Fibroblast of villous mesenchyme (primary cell): ENCODE data around the gene TSPAN11. TPM values are rescaled to one million over a fixed set of nuclear protein-coding genes. Genes with fewer than 3 reads are reported as not detected.
A peak's percentile ranks its signal among the peaks of the same experiment; 100 is the strongest.

Experiments used
- DNase-seq: peaks from one replicate; pipeline ENCODE4 v3.0.0-alpha.2; 2010; ENCODE audit warnings: low read depth
- H3K4me3 ChIP-seq: 2 replicates; pipeline ENCODE4 v1.5.1; 2011; ENCODE audit warnings: low read depth, mild to moderate bottlenecking, low read length
- CTCF ChIP-seq: IDR thresholded peaks from 2 replicates; pipeline ENCODE4 v1.5.1; 2012; ENCODE audit warnings: low read depth, mild to moderate bottlenecking, low read length; ENCODE audit not compliant: insufficient read depth
- total RNA-seq: library from RNA; depleted of rRNA; stranded (reverse); fragments of >200 nt; gene quantifications from 2 replicates; pipeline ENCODE4 v1.2.3, GENCODE V29; 2012

Gene TSPAN11
- total RNA-seq, 1 donor = 0.43 TPM

GRCh38 chr12:30996752-30997151, 70.2 kb downstream of the TSPAN11 start:
- DNase-seq = no peak
- H3K4me3 ChIP-seq = no peak overlapping the region
- no peak for TF ChIP-seq CTCF

DNA sequence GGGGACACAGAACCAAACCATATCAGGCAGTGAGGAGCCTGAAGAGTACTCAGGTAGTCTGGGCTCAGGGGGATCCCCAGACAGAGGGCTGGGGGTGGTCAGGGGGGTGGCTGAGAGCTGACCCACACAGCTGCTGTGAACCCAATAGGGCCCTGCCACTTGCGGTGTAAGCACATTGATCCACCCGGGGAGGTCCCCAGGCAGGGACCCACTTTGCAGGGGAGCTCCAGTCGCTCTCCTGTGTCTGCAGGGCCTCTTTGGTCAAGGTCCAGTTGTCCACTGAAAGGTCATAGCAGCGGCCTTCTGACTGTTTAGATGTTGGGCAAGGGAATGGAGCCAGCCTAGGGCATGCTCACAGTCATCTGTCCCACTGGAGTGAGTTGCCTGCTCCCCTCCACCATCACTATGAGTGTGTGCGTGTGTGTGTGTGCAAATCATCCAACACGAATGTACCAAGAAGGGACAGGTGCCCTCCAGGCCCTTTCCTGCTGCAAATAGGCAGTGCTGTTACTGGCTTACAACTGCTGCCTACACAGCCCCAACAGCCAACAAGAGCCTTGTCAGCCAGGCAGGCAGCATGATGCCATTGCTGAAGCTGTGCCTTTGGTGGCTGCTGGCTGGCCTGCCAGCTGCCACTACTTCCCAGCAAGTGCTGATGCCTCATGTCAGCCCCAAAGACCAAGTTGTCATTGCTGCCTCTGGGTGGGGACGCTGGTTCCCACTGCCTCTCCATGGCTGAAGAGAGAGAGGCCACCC, 71.3 kb downstream of the TSPAN11 start:
- no peak for DNase-seq
- no peak overlapping the region for H3K4me3 ChIP-seq
- TF ChIP-seq CTCF = no peak

GRCh38 chr12:30999011-30999410, 72.5 kb downstream of the TSPAN11 start:
- H3K4me3 ChIP-seq = no peak overlapping the region
- no peak for DNase-seq
- no peak for TF ChIP-seq CTCF

DNA sequence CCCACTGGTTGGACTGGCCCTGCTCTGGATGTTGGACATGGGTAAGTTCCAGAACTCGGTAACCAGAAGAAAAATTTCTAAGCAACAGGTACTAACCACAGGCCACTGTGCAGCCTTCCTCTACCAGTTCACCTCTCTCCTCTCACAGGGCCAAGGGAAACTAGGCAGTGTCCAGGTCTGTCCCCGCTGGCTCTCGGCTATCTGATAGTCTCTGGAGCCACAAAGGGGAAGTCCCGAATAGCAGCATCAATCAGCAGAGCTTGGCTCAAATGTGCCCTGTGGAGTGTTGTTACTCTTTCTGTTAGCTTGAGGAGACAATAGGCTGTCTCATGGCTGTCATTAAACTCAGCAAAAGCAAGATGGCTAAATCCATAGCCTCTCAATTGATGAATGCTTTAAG, 73.2 kb downstream of the TSPAN11 start:
- DNase-seq = no peak
- H3K4me3 ChIP-seq = no peak overlapping the region
- no peak for TF ChIP-seq CTCF

GRCh38 chr12:31000751-31001150, 74.2 kb downstream of the TSPAN11 start:
- DNase-seq = peak; percentile 76
- H3K4me3 ChIP-seq = no peak overlapping the region
- no peak for TF ChIP-seq CTCF

DNA sequence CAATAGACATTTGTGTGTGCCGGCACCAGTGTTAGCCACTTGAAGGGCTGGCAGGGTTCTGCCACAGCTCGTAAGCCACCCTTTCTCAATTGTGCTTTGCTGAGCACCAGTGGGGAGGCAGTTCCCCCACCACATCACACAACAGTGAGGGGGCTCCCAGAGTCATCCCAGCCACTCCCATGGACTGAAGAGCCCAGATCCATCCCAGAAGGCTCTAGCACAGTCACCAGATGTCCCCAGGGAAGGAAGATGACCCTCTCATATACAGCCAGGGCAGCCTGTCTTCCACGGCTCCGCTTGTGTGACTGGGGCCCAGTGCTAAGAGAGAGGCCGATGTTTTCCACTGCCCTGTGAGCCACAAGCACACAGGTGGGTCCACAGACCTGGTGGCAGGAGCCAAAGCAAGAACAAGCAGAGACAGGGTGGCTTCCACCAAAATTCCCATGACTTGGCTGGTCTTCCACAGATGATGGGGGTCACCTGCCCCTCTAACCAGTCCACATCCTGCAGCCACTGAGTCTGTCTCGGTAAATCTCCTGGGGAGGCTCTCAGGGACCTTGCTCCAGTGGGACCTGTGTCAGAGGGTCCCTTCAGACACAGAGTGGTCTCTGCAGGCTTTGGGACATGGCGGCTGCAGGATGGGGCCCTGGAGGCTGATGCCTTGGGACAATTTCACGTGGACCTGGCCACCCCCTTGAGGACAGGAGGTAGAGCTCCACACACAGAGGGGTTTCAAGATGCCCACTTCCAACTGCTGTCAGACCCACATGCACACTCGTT, 75.2 kb downstream of the TSPAN11 start:
- no peak for DNase-seq
- no peak overlapping the region for H3K4me3 ChIP-seq
- no peak for TF ChIP-seq CTCF
